Measurements from ENCODE around the gene DCLK3.

Gene DCLK3

DNA sequence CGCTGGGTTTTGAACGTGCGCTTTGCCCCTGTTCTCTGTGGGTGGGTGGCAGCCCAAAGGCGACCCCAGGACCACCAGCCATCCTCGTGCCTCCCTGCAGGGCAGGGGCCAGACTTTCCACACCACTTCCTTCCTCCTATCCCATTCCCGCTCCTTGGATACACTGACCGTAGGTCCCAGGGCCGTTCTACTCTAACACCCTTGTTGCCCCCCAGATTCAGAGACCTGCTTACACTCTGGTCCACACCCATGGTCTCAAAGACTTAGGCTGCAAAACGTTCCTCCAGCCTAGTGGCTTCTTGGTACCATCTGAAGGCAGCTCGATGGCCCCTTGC, 318 bp upstream of the DCLK3 start:
- no peak for DNase-seq (ENCODE audit: low spot score)

DNA sequence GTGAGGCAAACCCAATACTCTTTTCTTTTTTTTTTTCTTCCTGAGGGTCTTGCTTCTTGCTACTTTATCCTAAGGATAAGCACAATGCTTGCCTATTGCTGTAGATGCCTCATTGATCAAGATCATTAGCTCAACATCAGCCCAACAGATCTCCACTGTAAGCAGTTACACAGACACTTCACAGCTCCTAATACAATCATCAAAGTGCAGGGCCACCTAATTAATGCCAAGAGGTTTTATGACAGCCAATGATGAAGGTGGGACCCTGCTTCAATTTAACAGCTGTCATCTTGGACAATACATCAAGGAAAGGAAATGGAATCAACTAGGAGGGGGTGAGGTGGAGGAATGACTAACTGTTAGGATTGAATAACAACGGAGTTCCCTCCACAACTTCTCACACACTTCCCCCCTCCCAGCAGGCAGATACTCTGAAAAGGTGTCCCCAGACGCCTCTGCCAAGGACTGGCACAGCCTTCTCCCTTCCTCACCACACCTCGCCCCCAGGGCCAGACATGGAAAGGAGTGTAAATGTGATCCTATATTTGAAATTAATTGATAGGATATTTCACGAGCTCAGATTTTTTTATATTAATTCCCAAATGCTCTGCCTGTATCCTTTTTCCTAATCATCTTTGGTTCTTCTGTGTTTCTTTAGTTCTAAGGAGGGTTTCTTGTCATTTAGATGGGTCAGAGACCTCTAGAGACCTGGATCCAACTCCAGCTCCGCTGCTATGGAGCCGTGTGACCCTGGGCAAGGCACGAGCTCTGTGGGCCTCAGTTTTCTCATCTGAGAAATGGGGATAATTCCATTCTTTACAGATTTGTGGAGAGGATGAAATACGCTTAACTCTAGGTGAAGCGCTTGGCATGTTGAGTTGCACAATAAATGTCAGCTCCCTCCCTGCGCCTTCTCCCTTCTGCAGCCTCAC, 1.2 kb downstream of the DCLK3 start:
- no peak for DNase-seq (ENCODE audit: low spot score)

DNA sequence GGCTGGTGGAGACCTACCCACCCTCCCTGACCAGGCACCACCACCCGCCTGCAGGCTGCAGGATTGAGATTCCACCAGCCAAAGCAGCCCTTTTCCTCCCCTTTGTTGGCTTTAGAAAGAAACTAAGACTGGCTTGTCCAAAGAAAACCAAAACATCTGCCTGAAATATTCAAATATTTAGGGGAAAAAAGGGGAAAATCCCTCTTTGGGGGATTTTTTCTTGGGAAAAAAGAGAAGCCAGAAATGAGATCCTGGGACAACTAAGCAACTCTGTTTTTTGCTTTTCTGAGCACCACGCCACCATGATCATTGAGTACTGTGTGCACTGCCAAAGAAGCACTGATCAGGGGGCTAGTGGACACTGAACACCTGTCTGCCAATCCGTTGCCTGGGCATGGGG, 2.6 kb downstream of the DCLK3 start:
- DNase-seq (ENCODE audit: low spot score) = no peak

DNA sequence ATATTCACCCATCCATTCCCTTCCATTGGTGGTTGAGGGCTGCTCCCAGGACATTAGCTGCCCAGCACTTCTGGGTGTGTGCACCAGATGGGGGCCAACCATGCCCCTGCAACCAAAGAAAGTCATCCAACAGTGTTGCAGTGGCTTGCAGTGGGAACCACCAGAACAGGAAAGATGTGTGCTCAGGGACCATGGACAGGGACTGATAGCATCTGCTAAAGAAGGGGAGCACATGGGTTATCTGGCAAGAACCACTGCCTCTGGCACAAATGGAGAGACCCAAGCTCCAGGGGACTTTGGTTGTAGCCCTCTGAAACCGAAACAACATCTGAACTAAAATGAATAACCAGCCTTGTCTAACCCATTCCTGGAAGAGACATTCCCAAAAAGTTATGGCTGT, 8.1 kb downstream of the DCLK3 start:
- no peak for DNase-seq (ENCODE audit: low spot score)

DNA sequence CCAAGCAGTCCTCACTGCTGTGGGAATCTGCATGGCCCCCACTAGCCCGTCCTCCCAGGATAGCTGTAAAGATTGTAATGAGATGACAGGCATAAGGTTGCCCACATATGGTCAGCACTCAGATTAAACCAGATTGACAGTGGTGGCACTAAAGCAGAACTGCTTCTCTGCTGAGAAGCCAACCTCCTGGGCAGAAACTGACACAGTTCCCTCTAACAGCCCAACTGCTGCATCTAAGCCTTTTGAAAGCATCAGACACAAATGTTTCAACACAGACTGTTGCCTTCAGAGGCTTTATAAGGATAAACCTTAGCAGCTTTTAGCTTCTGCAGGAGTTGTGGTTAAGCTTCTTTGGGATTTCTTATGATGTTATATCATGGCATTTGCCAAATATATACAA, 13.0 kb downstream of the DCLK3 start:
- DNase-seq (ENCODE audit: low spot score) = no peak

DNA sequence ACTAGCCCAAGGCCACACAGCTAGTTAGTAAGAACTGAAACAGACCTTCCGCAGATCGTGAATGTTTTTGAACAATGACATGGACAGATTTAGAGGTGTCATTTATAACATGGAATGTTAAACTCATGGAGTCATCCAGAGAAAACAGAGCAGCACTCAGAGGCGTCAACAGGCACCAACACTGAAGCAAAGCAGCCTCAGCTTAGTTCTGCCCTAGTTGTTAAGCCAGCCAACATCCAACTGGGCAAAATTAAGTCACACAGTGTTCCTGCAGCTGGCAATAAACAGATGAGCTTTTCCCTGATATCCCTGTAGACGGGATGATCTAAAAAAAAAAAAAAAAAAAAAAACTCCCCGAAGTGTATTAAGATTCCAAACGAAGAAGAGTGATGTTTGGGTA, 13.6 kb downstream of the DCLK3 start:
- no peak for DNase-seq (ENCODE audit: low spot score)

DNA sequence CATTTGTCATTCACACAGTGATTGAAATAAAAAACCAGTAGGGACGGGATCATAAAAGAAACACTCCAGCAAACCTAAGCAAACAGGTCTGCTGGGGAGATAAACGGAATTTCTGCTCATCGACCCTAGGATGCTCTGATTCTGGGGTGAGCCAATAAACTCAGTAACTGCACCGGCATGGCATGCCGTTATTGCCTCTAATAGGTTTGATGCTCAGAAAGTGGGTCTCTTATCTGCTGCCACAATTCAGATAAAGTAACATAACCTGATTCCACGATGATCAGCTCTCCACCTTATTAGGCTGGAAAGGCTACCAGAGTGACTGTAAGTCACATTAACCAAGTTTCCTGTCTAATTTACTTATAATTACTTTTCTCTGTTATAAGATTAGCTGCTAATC, 19.6 kb downstream of the DCLK3 start:
- no peak for DNase-seq (ENCODE audit: low spot score)

DNA sequence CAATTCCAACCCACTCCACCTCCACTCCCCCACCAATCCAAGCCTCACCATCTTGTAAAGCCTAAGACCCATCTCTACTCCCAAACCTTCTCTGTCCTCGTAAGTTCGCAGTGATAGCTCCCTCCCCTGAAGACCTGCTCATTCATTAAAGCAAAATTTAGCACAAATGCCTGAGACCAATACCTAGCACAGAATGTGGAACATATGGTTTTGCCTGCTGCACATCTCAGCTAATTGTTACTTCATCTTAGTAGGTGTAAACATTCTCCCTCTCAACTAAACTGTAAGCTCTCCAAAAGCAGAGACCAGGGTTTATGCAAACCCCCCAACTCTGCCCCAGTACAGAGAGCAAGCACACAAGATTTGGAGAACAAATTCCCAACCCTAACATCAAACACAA, 20.5 kb downstream of the DCLK3 start:
- DNase-seq (ENCODE audit: low spot score) = peak; percentile 63

DNA sequence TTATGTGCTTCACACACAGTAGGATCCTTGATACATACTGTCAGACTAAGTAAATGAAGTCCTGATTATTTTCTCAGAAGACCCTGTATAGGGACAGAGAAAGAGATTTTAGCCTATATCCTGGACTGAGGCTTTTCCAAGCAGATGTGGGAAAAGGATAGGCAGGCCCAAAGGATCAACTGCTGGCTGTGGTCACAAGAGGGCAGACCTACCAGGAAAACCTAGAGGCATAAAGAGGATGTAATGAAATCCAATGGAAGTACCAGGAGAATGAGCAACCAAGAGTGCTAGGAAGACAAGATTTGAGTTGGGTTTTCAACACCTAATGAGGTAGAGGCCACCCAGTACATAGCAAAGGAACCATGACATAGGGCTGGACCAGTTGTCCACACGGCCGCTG, 23.1 kb downstream of the DCLK3 start:
- no peak for DNase-seq (ENCODE audit: low spot score)

DNA sequence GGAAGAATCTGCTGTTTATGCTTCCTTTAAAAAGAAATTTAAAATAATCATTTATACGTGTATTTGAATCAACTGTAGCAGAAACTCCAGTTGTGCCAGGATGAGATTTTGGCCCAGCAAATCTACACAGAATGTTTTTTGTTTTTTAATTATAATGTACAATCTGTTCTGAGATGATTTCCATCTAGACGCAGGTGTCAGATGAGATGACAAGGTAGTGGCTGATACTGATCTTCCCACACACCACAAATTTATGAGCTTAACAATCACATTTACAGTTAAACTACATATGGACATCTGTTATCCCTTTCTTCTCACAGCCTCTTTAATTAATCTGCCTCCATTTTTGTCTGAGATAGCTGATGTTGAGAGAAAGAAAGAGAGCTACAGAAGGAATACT, 23.6 kb downstream of the DCLK3 start:
- no peak for DNase-seq (ENCODE audit: low spot score)

DNA sequence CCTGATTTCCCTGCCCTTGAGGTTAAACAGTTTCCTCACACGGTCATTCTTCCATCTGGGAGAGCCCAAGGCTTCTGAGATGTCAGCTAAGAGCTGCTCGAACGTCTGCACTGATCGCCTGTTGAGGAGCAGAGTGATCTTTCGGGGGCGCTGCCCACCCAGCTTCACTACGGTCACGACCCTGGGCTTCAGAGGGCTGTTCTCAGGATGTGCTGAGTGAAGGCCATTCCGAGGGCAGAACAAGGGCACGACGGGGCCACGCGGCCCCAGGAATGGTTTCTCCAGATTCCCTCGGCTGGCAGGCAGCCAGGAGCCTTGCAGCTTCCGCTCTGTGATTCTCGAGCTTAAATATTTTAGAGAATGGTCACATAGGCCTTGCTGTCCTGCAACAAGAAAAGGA, 25.7 kb downstream of the DCLK3 start:
- DNase-seq (ENCODE audit: low spot score) = no peak

DNA sequence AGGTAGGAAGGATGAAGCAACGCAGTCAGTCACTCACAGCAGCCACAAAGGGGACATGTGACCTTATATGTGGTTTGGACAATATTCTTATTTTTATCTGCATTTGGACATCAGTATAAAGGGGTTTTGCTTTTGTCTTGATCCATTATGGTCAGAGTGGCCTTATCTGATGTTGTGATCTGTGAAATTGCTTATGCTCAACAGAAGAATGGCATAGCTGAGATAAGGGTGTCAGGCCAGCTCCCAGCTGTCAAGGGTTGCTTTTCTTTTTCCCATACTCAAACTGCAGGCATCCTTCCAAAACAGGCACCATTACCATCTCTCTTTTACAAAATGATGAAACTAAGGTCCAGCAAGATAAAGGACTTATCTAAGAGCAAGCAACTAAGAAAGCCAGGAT, 28.1 kb downstream of the DCLK3 start:
- no peak for DNase-seq (ENCODE audit: low spot score)

DNA sequence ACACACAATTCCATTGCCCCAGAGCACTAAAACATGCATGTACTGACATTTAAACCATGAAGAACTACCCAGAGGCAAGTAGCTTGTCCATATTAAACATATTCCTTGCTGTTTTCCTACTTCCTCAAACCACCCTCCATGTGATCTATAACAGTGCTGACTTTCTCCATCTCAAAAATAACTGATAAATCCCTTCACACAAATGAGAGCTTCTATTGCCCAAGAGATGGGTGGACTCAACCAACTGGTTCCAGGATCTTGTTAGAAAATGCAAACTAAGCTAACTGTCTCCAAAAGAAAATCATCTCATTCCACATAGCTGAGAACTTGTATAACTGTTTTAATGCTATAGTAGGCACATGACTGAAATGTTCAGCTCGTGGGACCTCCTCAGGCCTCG, 29.6 kb downstream of the DCLK3 start:
- no peak for DNase-seq (ENCODE audit: low spot score)

DNA sequence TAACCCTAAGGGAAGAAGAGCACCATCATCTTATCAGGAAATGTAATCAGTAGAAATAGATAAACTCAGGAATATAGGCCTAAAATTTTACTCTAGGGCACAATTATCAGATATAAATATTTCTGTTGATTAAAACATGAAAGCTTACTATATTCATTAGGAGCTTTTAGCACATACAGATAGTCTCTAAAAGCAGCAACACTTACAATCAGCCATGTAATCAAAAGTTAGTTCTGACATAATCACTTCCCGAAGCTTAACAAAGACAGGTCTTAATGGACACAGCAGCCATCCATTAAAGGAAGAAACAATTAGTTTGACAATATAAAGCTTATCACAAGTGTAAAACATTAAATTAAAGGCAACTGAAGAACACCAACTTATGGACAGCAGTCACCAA, 30.6 kb downstream of the DCLK3 start:
- DNase-seq (ENCODE audit: low spot score) = no peak

DNA sequence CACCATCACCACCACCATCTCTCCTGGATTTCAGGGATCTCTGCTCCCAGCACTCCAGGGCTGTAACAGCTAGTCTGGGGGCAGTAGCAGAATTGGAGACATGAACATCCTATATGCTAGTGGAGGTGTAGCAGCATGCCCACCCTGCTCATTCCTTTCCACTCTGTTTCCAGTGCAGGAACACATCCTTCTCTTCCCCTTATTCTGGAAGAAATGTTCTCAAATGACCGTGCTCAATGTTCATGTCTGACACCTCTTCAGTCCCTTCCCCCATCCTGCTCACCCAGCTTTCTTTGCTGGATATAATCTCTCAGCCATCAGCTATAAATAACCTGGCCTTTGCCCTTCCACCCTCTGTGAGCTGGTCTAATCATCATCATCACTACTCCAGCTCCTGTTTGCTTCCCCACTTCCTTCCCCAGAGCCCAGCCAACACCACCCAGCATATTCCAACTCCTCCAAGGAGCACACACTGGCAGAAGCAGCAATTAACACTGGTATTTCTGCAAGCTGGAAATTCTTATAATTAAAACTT, 31.1 kb downstream of the DCLK3 start:
- no peak for DNase-seq (ENCODE audit: low spot score)

DNA sequence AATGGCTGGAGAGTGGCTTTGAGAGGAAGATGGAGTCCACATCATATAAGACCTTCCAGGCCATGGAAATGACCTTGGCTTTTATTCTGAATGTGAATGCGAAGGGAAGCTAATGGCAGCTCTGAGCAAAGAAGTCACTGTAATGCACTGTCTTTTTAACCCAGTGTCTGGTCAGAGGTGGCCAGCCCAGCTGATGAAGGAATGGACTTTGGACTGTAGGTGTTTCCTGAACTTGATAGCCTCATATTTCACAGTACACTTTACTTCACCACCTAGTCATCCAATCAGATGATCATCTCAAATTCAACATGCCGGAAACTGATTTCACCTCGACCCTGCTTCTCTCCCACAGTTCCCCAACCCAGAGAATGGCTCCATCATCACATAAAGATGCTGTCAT, 33.4 kb downstream of the DCLK3 start:
- no peak for DNase-seq (ENCODE audit: low spot score)

DNA sequence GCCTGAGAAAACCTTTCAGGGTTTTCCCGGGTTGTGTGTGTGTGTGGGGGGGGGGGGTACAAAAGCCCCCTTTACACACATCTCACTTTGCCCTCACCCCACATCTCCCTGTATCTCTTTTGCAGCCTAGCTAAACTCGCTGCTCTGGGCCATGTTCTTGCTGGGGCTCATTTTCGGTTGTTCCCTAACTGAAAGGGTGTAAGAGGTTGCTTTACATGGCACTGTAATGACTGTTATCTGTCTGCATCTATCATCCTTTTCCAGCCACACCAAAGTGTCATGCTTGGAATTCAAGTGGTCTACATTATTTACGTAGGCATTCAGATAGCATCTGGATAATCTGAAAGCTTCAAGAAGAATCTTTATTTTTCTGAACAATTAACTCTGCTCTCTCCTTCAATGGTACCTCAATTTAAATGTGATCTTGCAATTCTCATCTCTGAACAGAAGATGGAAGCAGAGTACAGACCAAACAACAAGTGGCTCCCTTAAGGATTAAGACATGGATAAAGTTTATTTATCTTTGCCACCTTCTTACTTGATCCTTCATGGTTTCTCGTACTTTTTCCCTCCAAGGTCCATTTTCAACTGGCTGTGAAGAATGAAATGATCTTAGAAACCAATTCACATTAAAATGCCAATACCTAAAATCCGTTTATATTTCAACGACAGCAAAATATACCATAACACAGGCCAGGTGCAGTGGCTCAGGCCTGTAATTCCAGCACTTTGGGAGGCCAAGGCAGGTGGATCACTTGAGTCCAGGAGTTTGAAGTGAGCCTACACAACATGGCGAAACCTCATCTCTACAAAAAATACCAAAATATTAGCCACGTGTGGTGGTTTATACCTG, 34.9 kb downstream of the DCLK3 start:
- peak; percentile 57 for DNase-seq (ENCODE audit: low spot score)

DNA sequence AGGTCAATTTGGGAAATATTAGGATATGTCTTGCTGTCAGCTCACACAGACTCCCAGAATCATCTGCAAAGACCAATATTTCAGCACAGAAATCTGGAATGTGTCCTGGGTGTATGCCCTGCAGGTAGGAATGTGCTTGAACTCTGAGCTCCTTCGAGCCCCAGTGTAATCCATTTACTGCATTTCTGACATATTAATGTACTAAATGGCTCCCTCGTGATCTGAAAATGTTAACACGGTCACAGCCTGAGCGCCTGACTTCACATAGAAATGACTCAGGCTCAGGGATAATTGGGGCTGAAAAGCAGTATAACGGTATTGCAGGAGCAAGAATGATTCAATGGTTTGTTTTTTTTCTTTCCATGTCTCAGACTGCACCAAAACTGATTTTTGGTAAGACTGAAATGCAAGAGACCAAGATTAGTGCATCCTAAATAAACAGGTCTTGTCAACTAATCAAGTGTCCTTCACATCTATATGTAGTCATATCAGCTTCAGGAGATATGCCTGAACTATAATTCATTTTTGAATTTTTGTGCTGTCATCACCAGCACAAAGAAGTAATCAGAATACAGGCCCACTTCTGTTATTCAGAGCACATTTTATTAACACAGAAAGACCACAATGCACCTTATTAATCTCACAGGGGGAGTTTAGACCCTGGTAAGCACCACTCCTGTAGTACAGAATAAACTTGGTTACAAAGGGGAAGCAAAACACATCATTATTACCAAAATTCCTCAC, 49.8 kb downstream of the DCLK3 start:
- no peak for DNase-seq (ENCODE audit: low spot score)

DNA sequence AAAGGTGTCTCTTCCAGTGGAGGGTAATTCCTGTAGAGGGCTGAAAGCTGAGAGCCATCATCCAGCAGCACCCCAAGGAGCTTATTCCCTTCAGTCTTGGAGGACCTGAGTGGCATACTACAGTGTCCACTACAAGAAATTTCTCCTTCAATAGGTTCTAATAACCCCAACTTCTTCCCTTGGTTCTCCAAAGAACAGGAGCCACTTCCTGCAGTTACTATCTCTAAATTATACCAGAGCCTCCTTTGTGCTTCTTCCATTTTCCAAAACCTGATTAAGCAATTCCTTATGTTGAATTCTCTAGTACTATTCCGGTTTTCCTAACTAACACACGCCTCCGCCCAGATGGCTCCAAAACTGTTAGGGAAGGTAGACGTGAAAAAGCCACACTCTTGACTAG, 50.4 kb downstream of the DCLK3 start:
- no peak for DNase-seq (ENCODE audit: low spot score)

DNA sequence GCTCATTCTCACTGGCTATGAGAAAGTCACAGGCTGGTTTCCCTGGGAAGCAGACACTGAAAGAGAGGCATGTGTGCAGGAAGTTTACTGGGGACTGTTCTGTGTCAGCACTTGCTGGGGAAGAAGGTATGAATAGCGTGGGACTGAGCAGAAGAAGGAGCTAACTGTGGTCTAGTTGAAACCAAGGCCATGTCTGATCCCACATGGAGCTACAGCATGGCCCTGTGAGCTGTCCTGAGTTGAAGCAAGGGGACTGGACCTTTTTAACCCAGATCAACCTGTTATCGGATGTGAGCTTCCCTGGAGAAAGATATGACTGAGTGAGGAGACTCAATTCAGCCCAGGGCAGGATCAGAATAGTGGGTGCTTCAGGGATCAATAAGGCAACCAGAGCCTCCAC, 53.7 kb downstream of the DCLK3 start:
- no peak for DNase-seq (ENCODE audit: low spot score)

DNA sequence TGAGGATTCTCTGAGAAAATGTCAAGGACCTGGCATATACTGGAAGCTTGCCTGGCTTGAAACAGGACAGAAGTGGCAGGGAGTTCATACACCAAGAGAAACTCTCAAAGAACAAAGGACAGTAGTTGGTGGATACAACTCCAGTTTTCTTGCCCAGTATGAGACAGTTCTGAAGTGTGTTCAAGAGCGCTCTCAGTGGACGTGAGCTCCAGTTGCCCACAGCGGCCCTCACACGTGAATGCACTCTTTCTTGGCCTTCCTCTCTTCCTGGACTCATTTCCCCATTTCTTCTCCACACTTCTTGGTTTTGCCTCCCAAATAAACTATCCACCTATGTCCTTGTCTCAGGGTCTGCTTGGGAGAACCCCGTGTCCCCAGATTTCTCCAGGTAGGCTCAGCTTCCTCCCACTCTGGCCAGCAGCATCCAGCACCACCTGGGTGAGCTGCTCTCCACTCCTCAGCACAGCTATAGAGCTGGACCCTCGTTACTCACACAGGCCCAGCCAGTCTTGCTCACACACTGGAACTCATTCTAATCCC, 54.5 kb downstream of the DCLK3 start:
- DNase-seq (ENCODE audit: low spot score) = no peak

DNA sequence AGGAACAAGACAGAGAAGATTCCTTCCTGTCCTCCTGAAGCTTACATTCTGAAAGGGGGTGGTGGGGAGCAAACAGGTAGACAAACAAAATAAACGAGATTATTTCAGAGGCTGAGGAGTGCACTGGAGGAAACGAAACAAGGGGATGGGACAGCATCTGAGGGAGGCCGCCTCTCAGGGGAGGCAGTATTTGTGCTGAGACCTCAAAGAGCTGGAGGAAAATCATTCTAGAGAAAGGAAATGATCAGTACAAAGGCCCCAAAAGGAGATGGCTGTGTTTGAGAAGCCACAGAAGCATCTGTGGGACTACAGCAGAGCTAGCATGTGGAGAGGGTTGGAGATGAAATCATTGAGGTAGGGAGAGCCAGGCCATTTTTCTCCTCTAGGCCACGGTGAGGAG, 55.1 kb downstream of the DCLK3 start:
- no peak for DNase-seq (ENCODE audit: low spot score)
